Measurements from ENCODE around the gene ZC3H12D.

ZC3H12D gene

DNA sequence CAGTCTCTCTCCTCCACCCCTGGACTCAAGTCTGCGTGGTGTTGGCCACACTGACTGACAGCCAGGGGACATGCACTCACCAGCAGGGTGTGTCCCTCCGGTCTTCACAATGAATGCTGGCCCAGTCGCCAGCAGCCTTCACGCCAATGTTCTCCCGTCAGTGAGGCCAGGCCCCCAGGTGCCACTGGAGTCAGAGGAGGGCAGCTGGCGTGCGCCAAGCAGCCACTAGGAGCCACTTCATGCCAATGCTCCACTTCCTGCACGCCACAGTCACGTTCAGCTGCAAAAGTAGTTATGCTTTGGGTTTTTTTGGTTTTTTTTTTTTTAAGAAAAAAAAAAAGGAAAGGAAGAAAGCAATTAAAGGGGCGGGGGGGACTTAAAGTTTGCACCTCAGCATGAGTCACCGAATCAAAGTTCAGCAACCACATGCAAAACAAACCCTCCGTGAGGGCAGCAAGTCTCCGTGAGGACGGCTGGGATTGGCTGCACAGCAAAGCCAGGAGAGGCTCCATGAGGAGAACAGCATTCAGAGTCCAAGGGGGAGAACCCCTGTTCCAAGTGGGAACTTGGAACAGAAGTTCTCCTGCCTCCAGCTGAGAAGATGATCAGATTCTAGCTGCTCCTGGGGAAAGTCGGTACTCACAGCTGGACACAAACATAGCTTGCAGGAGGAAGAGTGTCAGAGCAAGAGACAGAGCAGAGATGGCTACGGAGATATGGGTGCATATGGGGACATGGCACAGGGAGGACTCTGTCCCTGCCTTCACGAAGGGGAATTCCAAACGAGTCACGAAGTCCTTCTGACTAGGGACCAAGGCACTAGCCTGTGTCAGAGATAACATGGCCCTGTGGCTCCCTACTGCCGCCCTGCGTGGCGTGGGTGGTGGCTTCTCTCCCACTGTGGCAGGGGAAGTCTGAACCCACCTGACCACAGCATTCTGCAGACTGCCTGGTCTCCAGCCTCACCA, at the start of gene ZC3H12D:
ZC3H12D (minus strand) TSS at position 282 of the 968 bp plus-strand sequence. CDS start 10,471 bp downstream, outside the sequence.
- peak; percentile 73 to 79 for ATAC-seq

GRCh38 chr6:149529650-149530049, 44.8 kb upstream of the ZC3H12D start:
- ATAC-seq: no peak

- ATAC-seq: no peak
These were observed 30.7 kb upstream of the ZC3H12D start for GRCh38 chr6:149515494-149515893.

GRCh38 chr6:149513915-149514314, 29.1 kb upstream of the ZC3H12D start:
- ATAC-seq: no peak

DNA sequence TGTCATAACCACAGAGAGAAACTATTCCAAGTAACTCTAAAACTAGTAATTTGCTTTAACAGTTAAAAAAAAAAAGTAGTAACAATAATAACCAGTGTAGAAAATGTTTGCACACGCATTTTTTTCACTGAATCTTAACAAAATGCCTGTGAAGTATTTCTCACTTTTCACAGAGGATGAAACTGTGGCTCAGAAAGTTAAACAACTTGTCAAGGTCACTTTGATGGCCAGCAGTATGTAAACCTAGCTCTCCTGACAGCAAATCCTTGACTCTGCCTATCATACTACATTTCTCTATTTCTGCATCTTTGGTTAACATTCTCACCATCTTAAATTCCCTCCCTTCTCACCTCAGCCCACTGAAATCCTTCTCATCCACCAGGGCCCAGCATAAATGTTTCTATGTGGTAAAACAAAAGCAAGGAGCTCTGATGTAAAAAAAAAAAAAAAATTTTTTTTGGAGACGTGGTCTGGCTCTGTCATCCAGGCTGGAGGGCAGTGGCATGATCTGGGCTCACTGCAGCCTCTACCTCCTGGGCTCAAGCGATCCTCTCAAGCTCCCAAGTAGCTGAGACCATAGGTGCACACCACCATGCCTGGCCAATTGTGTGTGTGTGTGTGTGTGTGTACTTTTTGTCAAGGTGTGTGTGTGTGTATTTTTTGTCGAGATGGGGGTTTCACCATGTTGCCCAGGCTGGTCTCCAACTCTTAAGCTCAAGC, 26.1 kb upstream of the ZC3H12D start:
- ATAC-seq: no peak

- peak; percentile 87 to 94 for ATAC-seq
These were observed 23.7 kb upstream of the ZC3H12D start for GRCh38 chr6:149508485-149508884.

- ATAC-seq: no peak
These were observed 19.1 kb upstream of the ZC3H12D start for GRCh38 chr6:149503872-149504271.

GRCh38 chr6:149503276-149503675, 18.5 kb upstream of the ZC3H12D start:
- no peak for ATAC-seq

DNA sequence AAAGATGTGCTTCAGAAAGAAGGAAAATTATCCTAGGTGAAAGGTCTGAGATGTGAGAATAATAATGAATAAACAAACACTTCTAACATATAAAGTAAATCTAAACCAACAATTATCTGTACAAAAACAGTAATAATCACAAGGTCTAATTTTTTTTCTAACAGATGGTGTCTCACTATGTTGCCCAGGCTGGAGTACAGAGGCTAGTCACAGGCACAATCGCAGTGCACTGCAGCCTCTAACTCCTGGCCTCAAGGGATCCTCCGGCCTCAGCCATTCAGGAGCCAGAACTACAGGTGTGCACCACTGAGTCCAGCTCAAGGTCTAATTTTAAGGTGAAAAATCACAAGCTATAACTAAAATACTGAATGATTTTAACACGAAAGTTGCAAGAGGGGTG, 17.0 kb upstream of the ZC3H12D start:
- no peak for ATAC-seq

DNA sequence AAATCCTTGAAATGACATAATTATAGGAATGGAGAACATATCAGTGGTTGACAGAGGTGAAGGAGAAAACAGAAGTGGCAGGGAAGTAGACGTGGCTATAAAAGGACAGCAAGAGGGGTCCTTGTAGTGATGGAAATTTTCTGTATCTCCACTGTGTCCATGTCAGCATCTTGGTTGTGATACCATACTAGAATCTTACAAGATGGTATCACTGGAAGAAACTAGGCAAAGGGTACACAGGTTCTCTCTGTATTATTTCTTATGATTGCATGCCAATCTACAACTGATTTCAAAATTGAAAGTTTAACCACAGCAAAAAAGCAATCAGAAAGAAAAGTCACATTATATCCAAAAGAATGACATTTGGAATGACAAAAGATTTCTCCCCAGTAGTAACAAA, 16.4 kb upstream of the ZC3H12D start:
- no peak for ATAC-seq

GRCh38 chr6:149500096-149500495, 15.3 kb upstream of the ZC3H12D start:
- ATAC-seq: peak; percentile 53 to 59

GRCh38 chr6:149499066-149499465, 14.3 kb upstream of the ZC3H12D start:
- ATAC-seq: no peak

- ATAC-seq: no peak
These were observed 12.6 kb upstream of the ZC3H12D start for GRCh38 chr6:149497365-149497764.

- peak; percentile 53 to 54 for ATAC-seq
These were observed 11.8 kb upstream of the ZC3H12D start for GRCh38 chr6:149496597-149496996.

- ATAC-seq: peak; percentile 8 to 25
These were observed 10.7 kb upstream of the ZC3H12D start for GRCh38 chr6:149495349-149496016.

GRCh38 chr6:149494810-149495209, 10.0 kb upstream of the ZC3H12D start:
- peak; percentile 86 to 87 for ATAC-seq

DNA sequence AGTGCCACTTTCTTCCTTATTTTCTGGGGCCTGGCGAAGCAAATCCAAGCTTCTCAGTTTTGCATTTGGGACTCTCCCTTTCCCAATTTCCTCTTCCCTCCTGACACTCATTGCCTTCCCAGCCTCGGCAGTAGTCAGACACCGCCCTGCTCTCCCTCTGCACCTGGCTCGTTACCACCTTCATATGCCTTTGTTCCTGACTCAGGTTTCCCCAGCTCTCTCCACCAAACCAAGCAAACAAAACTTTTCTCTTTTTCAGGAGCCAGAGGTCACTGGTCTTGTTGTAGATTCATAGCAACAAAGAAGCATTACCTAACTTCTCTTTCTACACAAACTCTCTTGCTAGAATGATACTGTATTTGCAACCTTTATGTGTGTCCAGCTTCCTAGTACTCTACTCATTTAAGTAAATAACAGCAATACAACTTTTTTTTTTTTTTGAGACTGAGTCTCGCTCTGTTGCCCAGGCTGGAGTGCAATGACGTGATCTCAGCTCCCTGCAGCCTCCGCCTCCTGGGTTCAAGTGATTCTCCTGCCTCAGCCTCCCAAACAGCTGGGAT, 9.0 kb upstream of the ZC3H12D start:
- no peak for ATAC-seq

GRCh38 chr6:149492798-149493343, 8.1 kb upstream of the ZC3H12D start:
- no peak for ATAC-seq

DNA sequence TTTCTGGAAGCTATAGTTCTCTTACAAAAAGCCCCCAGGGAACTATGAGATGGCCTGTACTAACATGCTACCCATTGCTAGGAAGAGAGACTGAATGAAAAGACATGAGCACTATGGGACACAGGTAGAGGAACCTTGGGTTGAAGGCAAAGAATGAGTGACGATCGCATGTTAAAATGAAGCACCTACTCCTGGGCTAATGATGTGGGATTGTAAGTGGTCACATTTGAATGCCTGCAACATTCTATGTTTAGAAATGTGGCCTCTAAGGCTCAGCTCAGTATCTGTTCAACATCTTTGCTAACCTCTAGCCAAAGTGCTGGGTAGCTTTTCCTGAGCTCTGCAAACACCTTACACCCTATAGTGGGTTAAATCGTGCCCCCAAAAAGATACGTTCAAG, 5.2 kb upstream of the ZC3H12D start:
- no peak for ATAC-seq

DNA sequence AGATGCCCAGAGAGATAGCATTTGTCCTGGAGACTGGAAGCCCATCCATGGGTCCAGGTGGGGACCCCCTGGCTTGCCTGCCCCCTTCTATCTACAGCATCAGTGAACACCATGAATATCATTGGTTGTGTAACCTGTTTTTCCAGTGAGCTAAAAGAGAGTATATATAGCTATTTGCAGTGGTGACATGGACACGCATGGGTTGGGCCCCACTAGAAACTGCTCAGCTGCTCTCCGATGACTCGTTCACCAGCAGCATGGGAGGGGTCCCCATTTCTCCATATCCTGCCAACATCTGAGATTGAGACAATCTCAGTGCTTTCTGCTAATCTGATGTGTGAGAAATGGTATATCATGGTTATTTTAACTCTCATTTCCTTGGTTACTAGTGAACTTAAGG, 4.0 kb upstream of the ZC3H12D start:
- peak in 1 of 2 donors; percentile 22 for ATAC-seq

GRCh38 chr6:149487316-149487715, 2.5 kb upstream of the ZC3H12D start:
- no peak for ATAC-seq

- no peak for ATAC-seq
These were observed 762 bp downstream of the ZC3H12D start for GRCh38 chr6:149483849-149484655.

Data from activated CD4-positive, CD25-positive, alpha-beta regulatory T cell treated with anti-CD3 and anti-CD28 coated beads, Interleukin-2, amount 50 U/mL, for 24 hours (primary cell).